Measurements from ENCODE around the gene MAPK7.
A peak's percentile ranks its signal among the peaks of the same experiment; 100 is the strongest.
"Not testable (repeated sequence)": the region's sequence is repeated elsewhere in the genome, so short reads cannot be mapped to it uniquely, and the experiment has no call there.

The MAPK7 gene

DNA sequence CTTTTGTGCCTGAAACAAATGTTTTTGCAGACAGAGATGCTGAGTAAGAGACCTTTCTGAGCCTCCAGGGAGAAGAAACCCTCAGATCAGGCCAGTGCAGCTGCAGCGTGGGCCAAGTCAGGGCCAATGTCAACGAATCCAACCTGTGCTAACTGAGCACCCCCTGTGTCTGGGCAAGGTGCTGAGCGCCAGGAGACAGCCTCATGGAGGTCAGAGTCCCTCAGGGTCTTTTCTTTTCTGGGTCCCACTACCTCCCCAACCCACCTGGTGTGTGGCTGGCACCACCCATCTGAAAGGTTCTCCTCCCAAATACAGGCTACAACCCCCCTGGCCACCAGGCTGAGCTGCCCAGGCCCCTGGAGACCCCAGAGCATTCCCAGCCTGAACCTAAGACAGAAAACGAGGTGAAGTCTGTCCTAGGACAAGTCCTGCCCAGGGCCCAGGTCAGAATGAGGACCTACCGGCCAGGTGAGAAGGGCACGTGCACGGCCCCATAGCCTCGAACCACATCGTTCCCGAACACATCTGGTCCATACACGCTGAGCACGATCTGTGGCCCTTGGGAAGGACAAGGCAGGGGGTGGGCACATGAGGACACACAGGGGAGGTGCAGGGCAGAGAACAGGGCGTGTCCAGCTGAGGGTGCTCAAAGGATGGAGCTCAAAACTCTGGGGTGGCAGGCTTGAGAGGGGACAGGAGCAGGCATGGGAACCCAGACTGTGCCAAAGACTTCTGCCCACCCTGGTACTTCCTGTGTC is 30.8 kb upstream of the MAPK7 start:
- no peak for FAIRE-seq
- DNase-seq (ENCODE audit: insufficient read length, low spot score): no peak
- TF ChIP-seq PAX5 (IDR thresholded peaks at IDR 0.05; ENCODE audit: insufficient read depth, low read length, severe bottlenecking) (no peak), POLR2AphosphoS5 (IDR thresholded peaks at IDR 0.05; ENCODE audit: low read depth, low read length) (no peak), POU2F2 (IDR thresholded peaks at IDR 0.05; ENCODE audit: low read depth, low read length) (no peak), SPI1 (IDR thresholded peaks at IDR 0.05; ENCODE audit: low read depth, low read length) (no peak), POLR2A (IDR thresholded peaks at IDR 0.05; ENCODE audit: low read depth, low read length) (no peak), TAF1 (IDR thresholded peaks at IDR 0.05; ENCODE audit: low read depth, low read length) (no peak)

DNA sequence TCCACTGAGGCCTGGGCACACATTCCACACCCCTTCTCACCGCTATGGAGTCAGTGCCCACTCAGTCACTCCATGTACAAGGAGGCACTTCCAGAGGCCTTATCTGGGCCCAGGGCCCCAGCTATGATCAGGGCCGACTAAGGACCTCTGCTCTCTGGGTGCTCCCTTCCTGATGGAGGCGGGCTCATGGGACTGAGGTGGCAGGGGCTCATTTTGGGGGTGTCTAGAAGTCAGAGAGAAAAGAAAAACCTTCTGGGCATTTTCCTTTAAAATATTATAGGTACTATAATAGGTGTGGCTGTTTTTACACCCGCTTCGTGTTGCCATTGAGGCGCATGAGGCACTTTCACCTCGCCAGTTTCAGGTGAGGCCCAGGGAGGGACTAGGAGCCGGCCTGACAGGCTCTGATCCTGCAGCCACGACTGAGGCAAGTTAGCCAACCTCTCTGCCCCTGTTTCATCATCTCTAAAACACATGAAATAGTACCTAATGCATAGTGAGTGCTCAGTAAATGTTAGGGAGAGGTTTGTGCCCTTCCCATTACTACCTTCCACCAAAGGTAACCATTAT is 30.1 kb upstream of the MAPK7 start:
- DNase-seq (ENCODE audit: insufficient read length, low spot score) (no peak), FAIRE-seq (no peak)
- TF ChIP-seq POLR2AphosphoS5 (IDR thresholded peaks at IDR 0.05; ENCODE audit: low read depth, low read length) (no peak), SPI1 (IDR thresholded peaks at IDR 0.05; ENCODE audit: low read depth, low read length) (no peak), PAX5 (IDR thresholded peaks at IDR 0.05; ENCODE audit: insufficient read depth, low read length, severe bottlenecking) (no peak), POU2F2 (IDR thresholded peaks at IDR 0.05; ENCODE audit: low read depth, low read length) (no peak), TAF1 (IDR thresholded peaks at IDR 0.05; ENCODE audit: low read depth, low read length) (no peak), POLR2A (IDR thresholded peaks at IDR 0.05; ENCODE audit: low read depth, low read length) (no peak)

DNA sequence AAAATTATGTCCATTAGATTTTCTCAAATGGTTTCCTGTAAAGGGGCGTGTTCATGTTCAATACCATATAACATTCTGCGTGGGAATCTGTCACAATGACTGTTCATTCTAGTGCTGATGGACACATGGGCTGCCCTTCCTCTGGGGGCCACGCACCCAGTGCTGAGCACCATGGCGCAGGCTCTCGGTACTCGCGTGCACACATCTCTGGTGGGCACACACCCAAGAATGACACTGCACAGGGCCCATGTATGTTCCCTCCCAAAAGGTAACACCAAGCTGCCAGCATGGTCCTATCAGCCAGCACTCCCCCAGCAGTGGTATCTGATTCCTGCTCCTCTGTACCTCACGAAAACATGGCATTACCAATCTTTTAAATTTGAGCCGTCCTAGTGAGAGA is 29.5 kb upstream of the MAPK7 start:
- no peak for TF ChIP-seq SPI1 (IDR thresholded peaks at IDR 0.05; ENCODE audit: low read depth, low read length)
- no peak for TF ChIP-seq TAF1 (IDR thresholded peaks at IDR 0.05; ENCODE audit: low read depth, low read length)
- TF ChIP-seq POLR2A (IDR thresholded peaks at IDR 0.05; ENCODE audit: low read depth, low read length): no peak
- TF ChIP-seq POU2F2 (IDR thresholded peaks at IDR 0.05; ENCODE audit: low read depth, low read length): no peak
- no peak for TF ChIP-seq POLR2AphosphoS5 (IDR thresholded peaks at IDR 0.05; ENCODE audit: low read depth, low read length)
- no peak for TF ChIP-seq PAX5 (IDR thresholded peaks at IDR 0.05; ENCODE audit: insufficient read depth, low read length, severe bottlenecking)
- DNase-seq (ENCODE audit: insufficient read length, low spot score) (no peak), FAIRE-seq (no peak)

DNA sequence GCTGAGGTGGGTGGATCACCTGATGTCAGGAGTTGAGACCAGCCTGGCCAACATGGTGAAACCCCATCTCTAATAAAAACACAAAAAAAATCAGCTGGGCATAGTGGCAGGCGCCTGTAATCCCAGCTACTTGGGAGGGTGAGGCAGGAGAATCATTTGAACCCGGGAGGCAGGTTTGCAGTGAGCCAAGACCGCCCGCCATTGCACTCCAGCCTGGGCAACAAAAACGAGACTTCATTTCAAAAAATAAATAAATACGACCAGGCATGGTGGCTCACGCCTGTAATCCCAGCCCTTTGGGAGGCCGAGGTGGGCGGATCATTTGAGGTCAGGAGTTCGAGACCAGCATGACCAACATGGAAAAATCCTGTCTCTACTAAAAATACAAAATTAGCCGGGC is 24.9 kb upstream of the MAPK7 start:
- not testable (repeated sequence) for FAIRE-seq; DNase-seq (ENCODE audit: insufficient read length, low spot score)

DNA sequence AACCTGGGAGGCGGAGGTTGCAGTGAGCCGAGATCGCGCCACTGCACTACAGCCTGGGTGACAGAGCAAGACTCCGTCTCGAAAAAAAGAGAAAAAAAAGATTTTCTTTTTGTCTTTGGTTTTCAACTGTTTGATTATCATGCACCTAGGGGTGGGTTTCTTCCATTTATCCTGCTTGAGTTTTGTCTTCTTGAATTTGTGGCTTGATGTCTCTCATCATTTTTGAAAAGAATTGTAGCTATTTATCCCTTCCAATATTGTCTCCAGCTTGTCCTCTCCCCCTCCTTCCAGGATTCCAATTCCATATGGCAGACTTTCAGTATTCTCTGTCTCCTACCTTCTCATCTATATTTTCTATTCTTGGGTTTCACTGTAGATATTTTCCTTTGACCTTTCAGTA is 23.6 kb upstream of the MAPK7 start:
- FAIRE-seq: no peak
- DNase-seq (ENCODE audit: insufficient read length, low spot score): no peak
- TF ChIP-seq TAF1 (IDR thresholded peaks at IDR 0.05; ENCODE audit: low read depth, low read length) (no peak), PAX5 (IDR thresholded peaks at IDR 0.05; ENCODE audit: insufficient read depth, low read length, severe bottlenecking) (no peak), POLR2A (IDR thresholded peaks at IDR 0.05; ENCODE audit: low read depth, low read length) (no peak), SPI1 (IDR thresholded peaks at IDR 0.05; ENCODE audit: low read depth, low read length) (no peak), POU2F2 (IDR thresholded peaks at IDR 0.05; ENCODE audit: low read depth, low read length) (no peak), POLR2AphosphoS5 (IDR thresholded peaks at IDR 0.05; ENCODE audit: low read depth, low read length) (no peak)

DNA sequence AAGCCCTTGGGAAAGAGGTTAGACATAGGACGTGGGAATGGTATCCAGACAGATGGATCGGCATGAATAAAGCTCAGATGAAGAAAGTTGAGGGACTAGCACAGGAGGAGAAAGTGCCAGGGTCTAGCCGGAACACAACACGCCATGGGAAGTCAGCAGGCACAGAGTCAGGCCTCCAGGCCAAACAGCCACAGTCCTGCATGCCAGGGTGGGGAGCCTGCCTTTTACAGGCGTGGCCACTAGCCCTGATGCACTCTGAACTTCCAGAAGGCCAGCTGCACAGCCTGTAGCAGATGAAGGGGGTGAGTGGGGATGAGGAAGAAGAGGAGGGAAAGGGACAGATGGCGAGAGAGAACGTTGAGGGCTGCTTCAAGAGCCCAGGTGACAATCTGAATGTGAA is 20.9 kb upstream of the MAPK7 start:
- TF ChIP-seq PAX5 (IDR thresholded peaks at IDR 0.05; ENCODE audit: insufficient read depth, low read length, severe bottlenecking): no peak
- TF ChIP-seq SPI1 (IDR thresholded peaks at IDR 0.05; ENCODE audit: low read depth, low read length): no peak
- FAIRE-seq (no peak), DNase-seq (ENCODE audit: insufficient read length, low spot score) (no peak)

DNA sequence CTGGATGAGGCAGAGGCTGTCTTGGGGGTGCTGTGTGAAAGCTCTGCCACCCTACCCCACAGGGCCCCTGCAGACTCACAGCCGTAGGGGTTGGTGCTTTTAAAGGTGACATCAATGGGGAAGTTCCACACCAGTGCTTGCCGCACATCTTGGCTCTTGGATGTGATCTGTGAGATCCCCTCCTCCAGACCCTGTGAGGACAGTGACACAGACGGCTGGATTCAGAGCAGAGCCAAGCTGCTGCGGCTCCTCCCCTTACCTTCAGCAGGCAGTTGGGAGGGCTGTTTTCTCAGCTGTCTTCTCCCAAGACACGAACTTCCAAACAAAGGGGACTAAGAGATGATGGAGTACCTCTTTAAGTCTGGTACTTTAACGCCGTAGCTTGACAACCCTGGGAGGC is 20.5 kb upstream of the MAPK7 start:
- FAIRE-seq: no peak
- no peak for DNase-seq (ENCODE audit: insufficient read length, low spot score)
- TF ChIP-seq POLR2A (IDR thresholded peaks at IDR 0.05; ENCODE audit: low read depth, low read length): no peak
- no peak for TF ChIP-seq POU2F2 (IDR thresholded peaks at IDR 0.05; ENCODE audit: low read depth, low read length)
- TF ChIP-seq PAX5 (IDR thresholded peaks at IDR 0.05; ENCODE audit: insufficient read depth, low read length, severe bottlenecking): no peak
- TF ChIP-seq TAF1 (IDR thresholded peaks at IDR 0.05; ENCODE audit: low read depth, low read length): no peak
- TF ChIP-seq POLR2AphosphoS5 (IDR thresholded peaks at IDR 0.05; ENCODE audit: low read depth, low read length): no peak
- no peak for TF ChIP-seq SPI1 (IDR thresholded peaks at IDR 0.05; ENCODE audit: low read depth, low read length)

DNA sequence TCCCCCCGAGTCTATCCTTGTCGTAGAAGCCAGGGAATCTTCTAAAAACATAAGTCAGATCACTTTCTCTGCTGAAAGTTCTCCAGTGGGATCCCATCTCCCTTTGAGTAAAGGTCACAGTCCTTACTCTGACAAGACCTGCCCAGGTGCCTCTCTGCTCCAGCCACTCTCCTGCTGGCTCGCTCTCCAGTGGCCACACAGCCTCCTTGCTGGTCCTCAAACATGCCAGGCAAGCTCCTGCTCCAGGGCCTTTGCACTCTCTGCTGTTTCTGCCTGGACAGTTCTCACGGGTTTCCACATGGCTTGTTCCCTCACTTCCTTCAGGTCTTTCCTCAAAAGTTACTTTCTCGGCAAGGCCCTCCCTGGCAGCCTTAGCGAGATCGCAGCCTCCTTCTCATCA is 19.1 kb upstream of the MAPK7 start:
- DNase-seq (ENCODE audit: insufficient read length, low spot score) (no peak), FAIRE-seq (no peak)
- TF ChIP-seq TAF1 (IDR thresholded peaks at IDR 0.05; ENCODE audit: low read depth, low read length) (no peak), POLR2AphosphoS5 (IDR thresholded peaks at IDR 0.05; ENCODE audit: low read depth, low read length) (no peak), SPI1 (IDR thresholded peaks at IDR 0.05; ENCODE audit: low read depth, low read length) (no peak), PAX5 (IDR thresholded peaks at IDR 0.05; ENCODE audit: insufficient read depth, low read length, severe bottlenecking) (no peak), POLR2A (IDR thresholded peaks at IDR 0.05; ENCODE audit: low read depth, low read length) (no peak), POU2F2 (IDR thresholded peaks at IDR 0.05; ENCODE audit: low read depth, low read length) (no peak)

DNA sequence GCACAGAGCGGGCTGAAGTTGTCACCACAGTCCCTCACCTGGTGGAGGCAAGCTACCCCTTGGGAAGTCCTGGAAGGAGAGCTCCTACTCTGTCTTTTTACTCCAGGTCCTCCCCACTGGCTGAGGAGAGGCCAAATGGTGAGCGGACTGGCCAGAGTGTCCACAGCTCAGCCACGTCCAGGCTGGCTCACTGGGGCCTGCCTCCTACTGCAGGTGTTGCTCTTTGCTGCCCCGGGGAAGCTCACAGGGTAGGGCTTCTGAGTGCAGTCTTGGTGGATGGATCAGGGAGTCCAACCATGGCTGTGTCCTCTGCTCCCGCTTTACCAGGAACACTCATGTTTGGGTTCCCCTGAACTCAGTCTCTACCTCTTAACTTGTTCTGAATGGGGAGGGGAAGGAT is 18.4 kb upstream of the MAPK7 start:
- DNase-seq (ENCODE audit: insufficient read length, low spot score): no peak
- TF ChIP-seq TAF1 (IDR thresholded peaks at IDR 0.05; ENCODE audit: low read depth, low read length) (no peak), POU2F2 (IDR thresholded peaks at IDR 0.05; ENCODE audit: low read depth, low read length) (no peak), POLR2A (IDR thresholded peaks at IDR 0.05; ENCODE audit: low read depth, low read length) (no peak), PAX5 (IDR thresholded peaks at IDR 0.05; ENCODE audit: insufficient read depth, low read length, severe bottlenecking) (no peak), POLR2AphosphoS5 (IDR thresholded peaks at IDR 0.05; ENCODE audit: low read depth, low read length) (no peak), SPI1 (IDR thresholded peaks at IDR 0.05; ENCODE audit: low read depth, low read length) (no peak)
- FAIRE-seq: peak; percentile 52

DNA sequence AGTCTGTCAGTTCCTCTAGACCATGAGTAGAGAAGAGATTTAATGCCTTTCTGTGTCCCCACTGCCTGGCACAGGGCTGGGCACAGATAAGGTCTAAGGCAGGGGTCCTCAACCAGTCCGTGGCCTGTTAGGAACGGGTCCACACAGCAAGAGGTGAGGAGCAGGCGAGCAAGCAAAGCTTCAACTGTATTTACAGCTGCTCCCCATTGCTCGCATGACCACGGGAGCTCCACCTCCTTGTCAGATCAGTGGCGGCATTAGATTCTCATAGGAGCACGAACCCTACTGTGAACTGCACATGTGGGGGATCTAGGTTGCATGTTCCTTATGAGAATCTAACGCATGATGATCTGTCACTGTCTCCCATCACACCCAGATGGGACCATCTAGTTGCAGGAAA is 17.5 kb upstream of the MAPK7 start:
- DNase-seq (ENCODE audit: insufficient read length, low spot score) (no peak), FAIRE-seq (no peak)
- TF ChIP-seq POLR2A (IDR thresholded peaks at IDR 0.05; ENCODE audit: low read depth, low read length) (no peak), POLR2AphosphoS5 (IDR thresholded peaks at IDR 0.05; ENCODE audit: low read depth, low read length) (no peak), SPI1 (IDR thresholded peaks at IDR 0.05; ENCODE audit: low read depth, low read length) (no peak), TAF1 (IDR thresholded peaks at IDR 0.05; ENCODE audit: low read depth, low read length) (no peak), POU2F2 (IDR thresholded peaks at IDR 0.05; ENCODE audit: low read depth, low read length) (no peak)

Data from GM12891 (cell line).